Kidney tubule cell (primary cell): ENCODE results near the gene ANXA4.
"Not testable (repeated sequence)": the region's sequence is repeated elsewhere in the genome, so short reads cannot be mapped to it uniquely, and the experiment has no call there.

Experiments used
- DNase-seq: peaks from one replicate; pipeline ENCODE4 v3.0.0-alpha.2; 2018; ENCODE audit warnings: low spot score

Gene ANXA4

GRCh38 chr2:69779258-69780001, 37.5 kb downstream of the ANXA4 start:
- peak; percentile 45 for DNase-seq

- DNase-seq = no peak
Measured at GRCh38 chr2:69780921-69781320, 39.0 kb downstream of the ANXA4 start.

GRCh38 chr2:69781321-69782248, 39.7 kb downstream of the ANXA4 start:
- DNase-seq = peak; percentile 32

GRCh38 chr2:69784228-69784627, 42.3 kb downstream of the ANXA4 start:
- DNase-seq = no peak

- no peak for DNase-seq
Measured at GRCh38 chr2:69785358-69785757, 43.4 kb downstream of the ANXA4 start.

GRCh38 chr2:69786052-69786560, 44.2 kb downstream of the ANXA4 start:
- no peak for DNase-seq

GRCh38 chr2:69789175-69789721, 47.3 kb downstream of the ANXA4 start:
- DNase-seq = peak; percentile 95

GRCh38 chr2:69789772-69790600, 48.1 kb downstream of the ANXA4 start:
- DNase-seq = peak; percentile 25

- no peak for DNase-seq
Measured at GRCh38 chr2:69790601-69790959, 48.6 kb downstream of the ANXA4 start.

GRCh38 chr2:69791045-69791444, 49.1 kb downstream of the ANXA4 start:
- DNase-seq = no peak

- no peak for DNase-seq
Measured at GRCh38 chr2:69796174-69796573, 54.2 kb downstream of the ANXA4 start.

GRCh38 chr2:69797235-69797634, 55.3 kb downstream of the ANXA4 start:
- DNase-seq = no peak

- DNase-seq = no peak
Measured at GRCh38 chr2:69797836-69798289, 55.9 kb downstream of the ANXA4 start.

- DNase-seq = peak; percentile 81
Measured at GRCh38 chr2:69798290-69798908, 56.5 kb downstream of the ANXA4 start.

GRCh38 chr2:69798909-69799526, 57.1 kb downstream of the ANXA4 start:
- peak; percentile 55 for DNase-seq

- no peak for DNase-seq
Measured at GRCh38 chr2:69801745-69802290, 59.9 kb downstream of the ANXA4 start.

- not testable (repeated sequence) for DNase-seq
Measured at GRCh38 chr2:69802781-69803367, 60.9 kb downstream of the ANXA4 start.

- DNase-seq = no peak
Measured at GRCh38 chr2:69804416-69804815, 62.5 kb downstream of the ANXA4 start.

- no peak for DNase-seq
Measured at GRCh38 chr2:69805887-69806286, 64.0 kb downstream of the ANXA4 start.
